ENCODE measurements around the gene GOLGA6A. TPM values are rescaled to one million over a fixed set of nuclear protein-coding genes. Genes with fewer than 3 reads are reported as not detected.
"Not testable (repeated sequence)": the region's sequence is repeated elsewhere in the genome, so short reads cannot be mapped to it uniquely, and the experiment has no call there.

GOLGA6A gene
- total and polyA plus RNA-seq, 2 of the 8 experiments (the other 6 are each of a cell fraction or from before 2014, with no cell fraction given) = 0.80 to 1.0 TPM

GRCh38 chr15:74075781-74076180 is 6.6 kb downstream of the GOLGA6A start:
- H4K91ac ChIP-seq (replicated peaks; ENCODE audit: insufficient read length, low read length); H3K79me2 ChIP-seq (ENCODE audit: control insufficient read depth in 1 of 2, insufficient read depth in 2 of 2, low read length in 2 of 2); H3K14ac ChIP-seq (ENCODE audit: insufficient read length); H2AFZ ChIP-seq (ENCODE audit: low read length); H4K20me1 ChIP-seq (replicated peaks in 1 of 2; ENCODE audit: control insufficient read depth in 1 of 2, insufficient read depth in 2 of 2, low read length in 2 of 2); H4K8ac ChIP-seq (ENCODE audit: extremely low read depth, insufficient read depth, low read length); H3K4me3 ChIP-seq (ENCODE audit: extremely low read depth in 1 of 4, insufficient read depth in 2 of 4, low read depth in 3 of 4, low read length in 4 of 4); H3K18ac ChIP-seq (ENCODE audit: extremely low read depth, low read length); H2BK20ac ChIP-seq (ENCODE audit: low read length); POLR2A ChIA-PET (ENCODE audit: partially characterized antibody); H2BK120ac ChIP-seq (replicated peaks; ENCODE audit: low read depth, low read length); H3K4me2 ChIP-seq (ENCODE audit: insufficient read depth in 1 of 2, low read depth in 2 of 2, low read length in 2 of 2); H3K27me3 ChIP-seq (replicated peaks in 1 of 4; ENCODE audit: control insufficient read depth in 3 of 4, extremely low read depth in 1 of 4, insufficient read depth in 3 of 4, low read length in 3 of 4); H3K56ac ChIP-seq (replicated peaks; ENCODE audit: insufficient read length, low read depth, low read length); H2BK12ac ChIP-seq (ENCODE audit: low read depth, low read length); H3K4ac ChIP-seq (replicated peaks; ENCODE audit: insufficient read length, low read depth, low read length); CTCF ChIA-PET (ENCODE audit: partially characterized antibody); H3K9ac ChIP-seq (replicated peaks in 1 of 4; ENCODE audit: extremely low read depth in 1 of 4, low read depth in 3 of 4, low read length in 3 of 4); H3K27ac ChIP-seq (ENCODE audit: low read depth, low read length); H3K23me2 ChIP-seq (ENCODE audit: low read depth, low read length); H2BK5ac ChIP-seq (ENCODE audit: low read depth, low read length); H4K5ac ChIP-seq (ENCODE audit: insufficient read length, low read depth, low read length); H2AK5ac ChIP-seq (ENCODE audit: low read depth, low read length); FAIRE-seq; H3K9me3 ChIP-seq (ENCODE audit: insufficient read depth in 2 of 2, low read depth in 1 of 2, low read length in 1 of 2); H3K4me1 ChIP-seq (replicated peaks in 1 of 4; ENCODE audit: control insufficient read depth in 3 of 4, insufficient read depth in 4 of 4, low read length in 3 of 4); H3K79me1 ChIP-seq (ENCODE audit: low read depth, low read length); H2BK15ac ChIP-seq (ENCODE audit: low read length); H3K23ac ChIP-seq (ENCODE audit: insufficient read length); H3K36me3 ChIP-seq (ENCODE audit: control insufficient read depth in 2 of 4, insufficient read depth in 4 of 4, low read length in 3 of 4): not testable (repeated sequence)
- DNase-seq (ENCODE audit: low read depth in 1 of 2, low spot score in 2 of 2) = peak in 1 of 2 experiments; percentile 37
- 82% methylated on average over 5 of the region's 9 CpGs; no CpG with 5 or more reads in 1 of the 2 experiments for WGBS, 2 experiments (ENCODE audit: extremely low coverage in 1 of 2, insufficient coverage in 1 of 2, insufficient read length in 1 of 2, insufficient replicate concordance in 2 of 2, low coverage in 1 of 2, low lambda C conversion rate in 2 of 2, missing lambda C conversion rate in 1 of 2)

Data from H1 (cell line).